ENCODE measurements around the gene RTN3.

RTN3 gene

GRCh38 chr11:63775191-63775590, 93.9 kb downstream of the RTN3 start:
- Histone ChIP-seq H3K27me3 (replicated peaks) (no peaks in the 10 kb centered on the region), H3K4me3 (ENCODE audit: low read depth, low read length) (no peak overlapping the region), H3K27ac (no peak overlapping the region), H3K36me3 (replicated peaks) (no peaks in the 10 kb centered on the region)
- no peak for DNase-seq
- no peak for TF ChIP-seq CTCF (IDR thresholded peaks at IDR 0.05; ENCODE audit: low read depth, low read length, missing control alignments)
- in situ Hi-C loops (cut with HindIII; ENCODE audit: low pct_ligation_motif_present, low sequenced_read_pairs): no loop called here

GRCh38 chr11:63779039-63779438, 97.7 kb downstream of the RTN3 start:
- Histone ChIP-seq H3K4me3 (ENCODE audit: low read depth, low read length) (no peak overlapping the region), H3K27ac (no peak overlapping the region), H3K27me3 (replicated peaks) (no peaks in the 10 kb centered on the region), H3K36me3 (replicated peaks) (no peaks in the 10 kb centered on the region)
- in situ Hi-C loops (cut with HindIII; ENCODE audit: low pct_ligation_motif_present, low sequenced_read_pairs): no loop called here
- no peak for DNase-seq
- TF ChIP-seq CTCF (IDR thresholded peaks at IDR 0.05; ENCODE audit: low read depth, low read length, missing control alignments): no peak

GRCh38 chr11:63782749-63783148, 101.4 kb downstream of the RTN3 start:
- Histone ChIP-seq H3K4me3 (ENCODE audit: low read depth, low read length) (no peak overlapping the region), H3K36me3 (replicated peaks) (no peaks in the 10 kb centered on the region), H3K27ac (no peak overlapping the region), H3K27me3 (replicated peaks) (no peaks in the 10 kb centered on the region)
- no peak for TF ChIP-seq CTCF (IDR thresholded peaks at IDR 0.05; ENCODE audit: low read depth, low read length, missing control alignments)
- no peak for DNase-seq
- in situ Hi-C loops (cut with HindIII; ENCODE audit: low pct_ligation_motif_present, low sequenced_read_pairs): no loop called here

- no peak overlapping the region for H3K4me3 ChIP-seq (ENCODE audit: low read depth, low read length)
- no peaks in the 10 kb centered on the region for H3K36me3 ChIP-seq (replicated peaks)
- no peak for TF ChIP-seq CTCF (IDR thresholded peaks at IDR 0.05; ENCODE audit: low read depth, low read length, missing control alignments)
- H3K27me3 ChIP-seq (replicated peaks): no peaks in the 10 kb centered on the region
- in situ Hi-C loops (cut with HindIII; ENCODE audit: low pct_ligation_motif_present, low sequenced_read_pairs): no loop called here
- no peak for DNase-seq
- H3K27ac ChIP-seq: no peak overlapping the region
Observed at GRCh38 chr11:63783925-63784592, 102.8 kb downstream of the RTN3 start.

- H3K36me3 ChIP-seq (replicated peaks): no peaks in the 10 kb centered on the region
- no peak overlapping the region for H3K4me3 ChIP-seq (ENCODE audit: low read depth, low read length)
- TF ChIP-seq CTCF (IDR thresholded peaks at IDR 0.05; ENCODE audit: low read depth, low read length, missing control alignments): no peak
- no peak overlapping the region for H3K27ac ChIP-seq
- in situ Hi-C loops (cut with HindIII; ENCODE audit: low pct_ligation_motif_present, low sequenced_read_pairs): no loop called here
- no peak for DNase-seq
- H3K27me3 ChIP-seq (replicated peaks): no peaks in the 10 kb centered on the region
Observed at GRCh38 chr11:63785823-63786222, 104.5 kb downstream of the RTN3 start.
